HPDE6-E6E7 (cell line): ENCODE results near the gene UBE3D.

ENCODE experiments used
- DNase-seq: peaks from one replicate; pipeline ENCODE4 v3.0.0; 2011; ENCODE audit warnings: missing footprints; ENCODE audit errors: extremely low spot score

Gene UBE3D, protein sequence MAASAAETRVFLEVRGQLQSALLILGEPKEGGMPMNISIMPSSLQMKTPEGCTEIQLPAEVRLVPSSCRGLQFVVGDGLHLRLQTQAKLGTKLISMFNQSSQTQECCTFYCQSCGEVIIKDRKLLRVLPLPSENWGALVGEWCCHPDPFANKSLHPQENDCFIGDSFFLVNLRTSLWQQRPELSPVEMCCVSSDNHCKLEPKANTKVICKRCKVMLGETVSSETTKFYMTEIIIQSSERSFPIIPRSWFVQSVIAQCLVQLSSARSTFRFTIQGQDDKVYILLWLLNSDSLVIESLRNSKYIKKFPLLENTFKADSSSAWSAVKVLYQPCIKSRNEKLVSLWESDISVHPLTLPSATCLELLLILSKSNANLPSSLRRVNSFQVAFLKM

DNA sequence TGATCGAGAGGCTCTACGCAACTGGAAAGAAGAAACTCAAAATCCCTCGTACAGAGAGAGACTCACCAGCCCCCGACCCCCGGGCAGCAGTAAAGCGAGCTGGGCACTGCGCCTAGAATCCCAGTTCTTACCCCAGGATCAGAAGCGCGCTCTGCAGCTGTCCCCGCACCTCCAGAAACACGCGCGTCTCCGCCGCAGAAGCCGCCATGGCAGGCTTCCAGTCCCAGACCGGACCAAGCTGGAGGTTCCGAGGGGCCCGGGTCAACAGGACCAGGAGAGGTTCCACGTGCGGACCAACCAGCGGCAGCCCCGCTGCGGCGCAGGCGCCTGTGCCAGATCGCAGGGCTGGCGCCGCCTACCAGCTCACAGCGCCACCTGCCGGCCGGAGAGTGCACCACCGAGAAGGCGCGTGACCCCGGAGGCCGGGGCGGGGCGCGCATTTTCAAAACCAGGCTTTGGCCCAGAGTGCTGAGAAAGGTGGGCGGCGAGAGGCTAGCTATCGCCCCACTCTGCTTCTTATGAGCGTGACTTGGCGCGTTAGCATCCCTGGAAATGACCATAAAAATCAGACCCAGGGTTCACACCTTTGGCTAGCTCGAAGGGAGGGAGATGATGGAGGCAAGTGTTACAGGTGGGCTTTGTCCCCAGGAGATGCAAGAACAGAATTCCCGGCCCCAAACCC is at the start of gene UBE3D:
Gene UBE3D (minus strand): TSS at position 331 of the 682 bp plus-strand sequence. CDS start 123 bp downstream, at position 208.
- peak; percentile 82 for DNase-seq

DNA sequence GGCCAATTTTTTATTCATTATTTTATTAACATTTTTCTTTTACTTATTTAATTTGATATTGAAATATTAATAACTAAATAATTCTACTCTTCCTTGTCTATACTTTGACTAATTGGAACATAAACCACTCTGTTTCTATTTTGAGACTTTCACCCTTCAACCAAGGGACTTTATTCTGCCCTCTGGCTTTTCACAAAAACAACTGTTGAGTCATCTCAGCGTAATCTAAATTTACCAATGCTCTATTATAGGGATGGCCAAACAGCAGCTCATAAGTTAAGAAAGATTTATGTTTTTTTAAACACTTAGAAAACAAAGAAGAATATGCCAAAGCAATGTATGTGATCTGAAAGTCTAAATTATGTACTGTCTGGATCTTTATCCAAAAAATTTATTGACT is 48.5 kb upstream of the UBE3D start:
- no peak for DNase-seq

DNA sequence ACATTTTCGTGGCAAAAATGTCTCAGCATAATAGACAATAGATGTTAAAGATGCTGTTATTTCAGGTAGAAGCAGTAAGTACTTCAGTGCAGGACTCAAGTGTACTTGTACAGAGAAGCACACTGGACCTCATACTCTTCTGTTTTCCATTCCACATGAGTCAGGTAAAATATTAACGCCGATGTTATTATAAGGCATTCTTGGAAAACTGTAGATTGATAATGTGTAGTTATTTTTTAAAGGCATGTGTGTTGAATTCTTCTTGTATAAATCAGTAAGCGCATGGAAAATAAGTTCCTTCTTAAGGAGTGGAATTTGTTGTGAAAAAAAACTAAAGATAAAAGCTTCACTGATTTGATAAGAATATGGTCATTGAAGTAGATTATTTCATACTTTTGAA is 47.6 kb upstream of the UBE3D start:
- no peak for DNase-seq

DNA sequence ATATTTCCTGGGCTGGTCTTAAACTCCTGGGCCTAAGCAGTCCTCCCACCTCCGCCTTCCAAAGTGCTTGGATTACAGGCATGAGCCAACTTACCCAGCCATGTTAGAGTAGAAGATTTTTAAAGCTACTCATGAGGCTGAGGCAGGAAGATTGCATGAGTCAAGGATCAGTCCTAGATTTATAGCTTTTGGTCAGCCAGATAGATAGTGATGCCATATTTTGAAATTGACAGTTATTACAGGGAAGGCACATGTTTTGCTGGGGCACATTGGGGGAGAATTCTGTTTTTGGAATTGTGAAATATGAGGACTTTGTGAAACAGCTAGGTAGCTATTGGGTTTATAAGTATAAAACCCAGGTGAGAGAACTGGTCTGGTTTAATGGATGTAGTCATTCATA is 42.7 kb upstream of the UBE3D start:
- no peak for DNase-seq

DNA sequence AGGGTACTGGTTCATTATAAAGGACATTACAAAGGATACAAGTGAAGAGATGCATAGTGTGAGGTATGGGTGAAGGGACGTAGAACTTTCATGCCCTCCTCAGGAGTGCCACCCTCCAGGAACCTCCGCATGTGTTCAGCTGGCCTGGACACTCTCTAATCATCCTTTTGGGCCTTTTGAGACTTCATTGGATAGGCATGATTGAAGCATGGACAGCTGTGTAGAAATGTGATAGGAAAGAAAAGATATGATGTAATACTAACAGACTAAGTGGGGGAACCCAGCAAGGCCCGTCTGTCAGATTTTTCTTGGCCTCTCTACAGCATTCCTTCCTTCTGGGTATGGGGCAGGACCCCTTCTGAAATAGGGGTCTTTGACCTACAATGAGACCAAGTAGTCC is 32.9 kb upstream of the UBE3D start:
- DNase-seq, result no peak

DNA sequence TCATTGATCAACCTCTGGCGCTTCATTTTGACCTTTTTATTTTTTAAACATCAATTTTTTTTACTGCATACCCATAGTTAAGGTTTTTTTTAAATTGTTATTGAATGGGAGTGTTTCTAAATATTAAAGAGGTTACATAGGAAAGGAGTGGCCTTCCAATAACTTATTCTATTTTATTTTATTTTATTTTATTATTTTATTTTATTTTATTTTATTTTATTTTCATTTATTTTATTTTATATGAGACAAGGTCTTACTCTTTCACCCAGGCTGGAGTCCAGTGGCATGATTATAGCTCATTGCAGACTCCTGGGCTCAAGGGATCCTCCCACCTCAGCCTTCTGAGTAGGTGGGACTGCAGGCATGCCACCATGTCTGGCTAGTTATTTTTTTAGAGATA is 32.0 kb upstream of the UBE3D start:
- no peak for DNase-seq

DNA sequence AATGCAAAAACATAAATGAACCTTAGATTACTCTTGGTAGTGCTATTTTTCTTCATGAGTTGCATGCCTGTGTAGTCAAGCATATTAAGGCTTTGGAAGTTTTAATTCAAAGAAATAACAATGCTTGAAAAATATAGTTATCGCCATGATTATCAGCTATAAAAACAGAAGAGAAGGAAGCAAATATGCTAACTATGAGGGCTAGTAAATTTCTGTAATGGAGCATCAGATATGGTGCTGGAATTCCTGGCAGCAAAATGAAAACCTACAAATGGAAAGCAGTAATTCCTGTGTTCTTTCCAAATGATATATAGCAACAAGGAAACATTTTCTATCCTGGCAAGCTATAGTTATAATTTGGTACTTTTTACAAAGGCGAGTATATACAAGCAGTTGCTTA is 31.6 kb upstream of the UBE3D start:
- no peak for DNase-seq

DNA sequence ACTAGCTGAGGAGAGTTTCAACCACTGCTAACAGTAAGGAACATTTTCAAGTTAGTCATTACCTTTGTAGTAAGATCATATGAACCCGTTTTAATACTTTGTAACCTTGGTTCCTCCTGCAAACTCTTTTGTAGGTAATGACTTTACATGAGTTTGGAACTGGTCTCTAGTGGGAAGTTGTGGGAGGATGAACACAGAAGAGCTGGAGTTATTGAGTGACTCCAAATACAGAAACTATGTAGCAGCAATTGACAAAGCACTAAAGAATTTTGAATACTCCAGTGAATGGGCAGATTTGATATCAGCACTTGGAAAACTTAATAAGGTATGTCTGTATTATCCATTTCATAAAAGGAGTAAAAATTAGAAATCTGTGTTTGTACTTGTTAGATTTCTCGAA is 31.1 kb upstream of the UBE3D start:
- no peak for DNase-seq

DNA sequence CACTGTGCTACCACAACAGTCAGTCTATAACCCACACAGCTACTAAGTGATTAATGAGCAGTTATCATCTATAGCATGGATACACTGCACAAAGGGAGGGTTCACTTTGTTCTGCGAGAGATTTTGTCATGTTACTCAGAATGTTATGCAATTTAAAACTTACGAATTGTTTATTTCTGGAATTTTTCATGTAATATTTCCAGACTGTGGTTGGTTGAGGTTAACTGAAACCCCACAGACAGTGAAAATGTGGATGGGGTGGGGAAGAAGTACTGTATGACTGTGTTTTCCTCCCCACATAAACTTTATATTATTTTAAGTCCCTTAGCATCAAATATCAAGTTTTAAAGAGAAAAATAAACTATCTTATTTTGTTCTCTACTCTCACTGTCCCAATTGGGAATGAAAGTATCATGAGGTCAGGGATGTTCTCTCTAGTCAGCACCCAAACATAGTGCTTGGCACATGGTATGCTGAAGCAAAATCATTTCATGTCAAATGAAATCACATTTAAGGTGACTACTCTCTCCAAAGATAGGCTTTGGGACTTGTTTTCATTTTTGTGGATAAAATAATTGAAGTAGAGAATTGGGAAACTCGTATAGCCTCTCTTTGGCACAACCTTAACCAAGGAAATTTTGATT is 27.2 kb upstream of the UBE3D start:
- no peak for DNase-seq

DNA sequence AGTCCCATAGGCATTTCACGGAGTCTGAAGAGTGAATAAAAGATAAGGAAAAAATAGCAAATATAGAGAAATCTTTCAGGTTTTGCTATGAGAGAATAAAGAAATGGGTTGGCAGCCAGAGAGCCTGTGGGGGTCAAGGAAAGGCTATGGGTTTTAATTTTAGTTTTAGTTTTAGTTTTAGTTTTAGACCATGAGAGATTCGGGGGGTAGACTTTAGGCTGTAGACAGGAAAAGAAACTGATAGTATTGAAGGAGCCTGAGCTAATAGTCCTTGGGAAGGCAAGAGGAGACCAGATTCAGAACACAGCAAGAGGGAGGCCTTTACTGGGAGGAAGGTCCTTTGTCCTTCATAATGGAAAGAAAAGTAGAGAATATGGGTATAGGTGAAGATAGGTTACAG is 21.1 kb upstream of the UBE3D start:
- no peak for DNase-seq

DNA sequence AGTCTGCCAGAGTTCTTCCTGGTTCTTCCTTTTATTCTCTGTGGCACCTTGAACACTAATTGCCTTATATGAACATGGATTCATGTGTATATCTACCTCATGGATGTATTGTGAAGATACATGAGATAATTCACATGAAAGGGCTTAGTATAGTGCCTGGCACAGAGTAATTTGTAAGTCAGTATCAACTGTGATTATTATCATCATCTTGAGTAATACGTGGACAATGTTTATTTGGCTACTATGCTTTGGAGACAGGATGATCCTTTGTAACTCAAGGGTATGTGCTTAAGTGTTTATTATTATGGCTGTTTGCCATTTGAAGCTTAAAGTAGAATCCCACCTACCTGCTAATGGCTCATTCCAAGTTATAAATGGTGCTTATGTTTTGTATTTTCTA is 17.8 kb upstream of the UBE3D start:
- no peak for DNase-seq

DNA sequence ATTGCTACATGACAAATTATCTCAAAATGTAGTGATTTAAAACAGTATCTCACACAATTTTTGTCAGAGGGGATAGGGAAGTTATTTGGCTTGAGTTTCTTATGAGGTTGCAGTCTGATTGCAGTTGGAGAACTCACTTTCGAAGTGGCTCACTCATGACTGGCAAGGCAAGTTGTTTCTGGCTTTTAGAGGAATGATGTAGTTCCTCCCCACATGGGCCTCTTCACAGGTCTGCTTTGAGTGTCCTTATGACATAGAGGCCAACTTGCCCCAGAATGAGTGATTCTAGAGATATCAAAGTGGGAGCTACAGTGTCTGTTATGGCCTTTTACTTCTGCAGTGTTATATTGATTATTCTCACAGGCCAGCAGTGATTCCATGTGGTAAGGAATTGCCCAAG is 8.0 kb upstream of the UBE3D start:
- no peak for DNase-seq

DNA sequence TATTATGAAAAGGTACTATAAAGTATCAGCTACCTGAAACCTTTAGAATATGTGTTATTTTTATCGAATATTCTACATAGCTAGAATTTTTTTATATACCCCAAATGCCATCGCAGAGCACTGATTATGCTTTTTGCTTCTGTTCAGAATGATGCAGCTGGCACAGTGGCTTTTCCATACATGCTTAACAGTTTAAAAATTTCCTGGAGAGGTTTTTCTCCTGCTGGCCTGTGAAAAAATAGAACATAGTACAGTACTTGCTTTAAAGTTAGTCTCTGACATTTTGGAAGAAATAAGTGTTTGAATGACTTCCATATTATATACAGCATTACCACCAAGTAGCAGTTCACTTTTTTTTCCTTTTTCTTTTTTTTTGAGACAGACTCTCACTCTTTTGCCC is 7.1 kb upstream of the UBE3D start:
- no peak for DNase-seq

DNA sequence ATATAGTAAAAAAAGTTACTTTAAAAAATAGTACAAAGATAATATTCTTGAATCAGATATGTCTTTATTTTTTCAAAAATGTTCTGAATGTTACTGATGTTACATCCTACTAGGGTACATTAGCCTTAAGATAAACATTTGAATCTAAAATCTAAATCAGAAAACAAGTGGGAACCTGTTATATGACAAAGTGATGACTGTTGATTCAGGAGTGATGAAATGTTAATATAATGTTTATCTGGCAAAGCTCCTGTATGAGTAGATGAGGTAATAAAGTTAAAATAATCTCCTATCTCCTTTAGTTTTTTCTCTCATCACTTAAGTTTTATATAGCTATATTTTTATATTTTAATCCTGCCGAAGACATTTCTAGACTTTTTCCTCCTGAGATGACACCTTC is 6.1 kb upstream of the UBE3D start:
- DNase-seq, result peak; percentile 27

DNA sequence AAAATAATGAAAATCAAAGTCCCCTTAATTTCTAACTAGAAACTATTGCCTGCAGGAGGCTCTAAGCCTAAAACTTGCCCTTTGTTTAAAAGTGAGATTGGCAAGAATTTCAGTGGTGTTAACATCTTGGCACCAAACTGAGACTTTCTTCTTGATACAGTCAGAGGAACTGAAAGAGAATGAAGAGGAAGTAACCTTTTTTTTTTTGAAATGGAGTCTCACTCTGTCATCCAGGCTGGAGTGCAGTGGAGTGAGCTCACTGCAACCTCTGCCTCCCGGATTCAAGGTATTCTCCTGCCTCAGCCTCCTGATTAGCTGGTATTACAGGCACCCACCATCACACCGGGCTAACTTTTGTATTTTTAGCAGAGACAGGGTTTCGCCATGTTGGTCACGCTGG is 5.4 kb upstream of the UBE3D start:
- DNase-seq, result no peak

DNA sequence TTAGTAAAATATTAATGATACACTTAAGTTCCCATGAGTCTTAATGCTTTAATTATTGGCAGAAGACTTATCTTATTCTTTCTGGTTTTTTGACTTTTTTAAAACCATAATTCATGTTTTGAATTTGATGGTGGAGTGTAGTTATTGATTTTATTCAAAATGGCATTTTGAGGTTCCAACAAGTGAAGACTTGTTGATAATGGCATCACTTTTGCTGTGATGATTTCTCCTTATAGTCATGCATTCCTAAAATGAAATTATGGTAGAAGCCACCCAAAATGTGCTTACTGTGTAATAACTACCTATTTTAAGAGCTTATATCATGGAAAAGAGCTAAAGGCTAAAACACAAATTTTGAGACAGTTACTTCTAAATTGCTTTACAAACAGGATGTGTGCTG is 4.0 kb upstream of the UBE3D start:
- no peak for DNase-seq

DNA sequence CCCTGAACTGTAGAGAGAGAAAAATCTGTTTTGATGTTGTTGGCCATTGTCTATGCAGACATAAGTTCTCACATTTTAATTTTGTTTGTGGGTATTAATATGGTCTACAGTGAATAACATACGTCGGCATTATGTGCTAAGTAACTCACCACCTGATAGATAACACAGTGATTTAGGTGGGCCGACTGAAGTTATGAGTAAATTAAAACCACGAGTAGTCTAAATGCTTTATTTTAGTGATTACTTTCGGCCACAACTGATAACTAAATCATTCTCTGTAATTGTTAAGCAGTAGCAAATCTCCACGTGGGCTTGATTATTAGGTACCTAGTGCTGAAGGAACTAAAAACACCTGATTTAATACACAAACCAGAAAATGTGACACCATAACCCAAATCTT is 3.0 kb upstream of the UBE3D start:
- DNase-seq, result no peak

DNA sequence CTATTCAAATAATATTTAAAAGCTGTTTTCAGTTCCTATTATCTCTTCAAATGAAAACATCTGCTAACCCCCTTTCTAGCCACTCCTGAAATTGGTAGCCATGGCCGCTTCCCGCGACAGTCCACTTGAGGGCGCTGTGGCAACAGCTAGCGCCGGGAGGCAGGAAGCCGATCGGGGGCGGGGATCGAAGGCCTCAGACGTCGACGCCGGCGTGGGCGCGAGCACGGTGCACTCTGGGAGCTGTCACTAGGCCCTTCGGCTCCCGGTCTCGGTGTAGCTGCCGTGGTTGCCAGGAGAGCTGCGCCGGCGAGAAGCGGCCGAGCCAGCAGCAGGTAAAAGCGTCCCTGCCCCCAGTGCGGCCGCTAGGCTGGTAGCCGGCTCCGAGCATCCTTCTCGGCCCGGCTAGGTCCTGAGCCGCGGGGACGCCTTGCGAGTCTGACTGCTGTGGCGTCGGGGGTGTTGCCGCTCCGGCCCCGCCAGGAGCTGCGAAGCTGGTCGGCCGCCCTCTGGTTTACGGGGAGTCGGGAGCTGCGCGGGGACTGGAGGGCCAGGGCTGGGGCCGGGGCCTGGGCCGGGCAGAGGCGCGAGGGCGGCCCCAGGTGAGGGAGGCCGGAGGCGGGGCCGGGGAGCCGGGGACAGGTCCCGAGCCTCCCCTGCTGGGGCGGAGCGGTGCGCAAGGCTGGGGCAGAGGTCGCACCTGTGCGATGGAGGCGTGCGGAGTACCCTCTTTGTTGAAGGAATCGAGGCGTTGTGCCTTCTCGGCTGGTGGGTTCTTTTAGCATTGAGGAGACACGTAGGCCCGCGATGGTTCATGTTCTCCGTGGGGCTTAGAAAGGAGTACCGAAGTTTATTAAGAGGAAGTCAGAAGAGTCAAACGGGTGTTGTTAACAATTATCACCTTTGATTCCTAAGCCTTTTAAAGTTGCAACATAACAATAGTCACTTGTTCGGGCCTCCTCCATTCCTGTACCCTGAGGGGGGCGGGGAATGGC is 2.1 kb upstream of the UBE3D start, which contains the start of gene DOP1A:
Gene DOP1A (plus strand): TSS at position 224 of the 992 bp plus-strand sequence. CDS start 29,307 bp downstream, outside the sequence.
- DNase-seq, result peak; percentile 83

DNA sequence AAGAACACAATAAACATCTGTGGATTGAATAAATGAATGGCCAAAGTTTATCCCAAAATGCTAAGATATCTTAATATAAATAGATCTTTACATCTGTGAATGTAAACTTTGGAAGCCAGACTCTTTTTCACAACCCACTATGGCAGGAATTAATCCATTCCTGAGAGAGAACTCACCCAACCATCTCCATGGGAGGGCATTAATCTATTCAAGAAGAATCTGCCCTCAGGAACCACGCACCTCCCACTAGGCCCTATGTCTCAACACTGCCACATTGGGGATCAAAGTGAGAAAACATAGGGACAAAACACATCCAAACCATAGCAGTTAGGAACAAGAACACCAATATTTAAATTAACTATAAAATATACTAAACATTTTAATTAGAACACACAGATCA is 3.4 kb downstream of the UBE3D start:
- no peak for DNase-seq

DNA sequence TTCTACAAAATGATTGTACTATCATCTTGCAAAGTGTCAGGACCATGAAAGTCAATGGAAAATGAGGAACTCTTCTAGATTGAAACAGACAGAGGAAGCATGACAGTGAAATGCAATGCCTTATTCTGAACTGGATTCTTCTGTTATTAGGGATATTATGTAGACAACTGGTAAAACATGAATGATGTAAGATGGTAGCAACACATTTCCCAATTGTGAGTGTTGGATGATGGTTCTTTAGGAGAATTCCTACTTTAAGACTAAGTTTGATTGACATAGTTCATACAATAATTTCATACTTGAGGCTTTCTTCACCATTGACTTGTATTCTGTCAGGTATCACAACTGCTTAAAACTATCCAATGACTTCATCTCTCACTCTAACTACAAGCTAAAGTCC is 4.5 kb downstream of the UBE3D start:
- no peak for DNase-seq

DNA sequence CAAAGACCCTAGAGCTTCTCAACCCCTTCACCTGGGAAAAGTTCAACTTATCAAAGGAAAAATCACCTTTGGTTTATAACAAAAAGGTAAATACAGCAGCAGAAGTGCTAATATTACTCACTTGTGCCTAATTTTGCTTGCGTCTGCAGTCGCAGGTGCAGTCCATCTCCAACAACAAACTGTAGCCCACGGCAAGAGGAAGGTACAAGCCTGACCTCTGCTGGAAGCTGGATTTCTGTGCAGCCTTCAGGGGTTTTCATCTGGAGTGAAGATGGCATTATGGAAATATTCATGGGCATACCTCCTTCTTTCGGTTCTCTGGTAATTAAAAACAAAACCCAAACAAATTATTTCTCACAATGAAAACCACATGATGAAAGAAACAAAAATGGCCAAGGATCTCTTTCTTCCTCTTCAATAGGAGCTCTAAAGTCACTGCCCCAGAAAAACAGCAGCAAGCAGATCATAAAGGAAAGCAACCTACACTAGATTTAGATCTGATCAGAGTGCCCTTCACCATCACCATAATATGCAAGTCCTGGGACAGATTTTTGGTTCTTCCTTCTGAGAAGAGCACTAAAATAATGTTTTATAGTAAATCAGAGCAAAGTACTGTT is 7.8 kb downstream of the UBE3D start:
- DNase-seq, result peak; percentile 47
